B cell (primary cell): ENCODE data around the gene TNXB. TPM values are rescaled to one million over a fixed set of nuclear protein-coding genes. Genes with fewer than 3 reads are reported as not detected.

ENCODE experiments used
- ATAC-seq: fragments of 200-7000 bp; cut with Tn5 transposase; one replicate; pipeline ENCODE4 v1.10.0; 2021; ENCODE audit warnings: low read depth, mild to moderate bottlenecking, moderate number of reproducible peaks, moderate library complexity
- CTCF ChIA-PET: fragments of 350-600 bp; sonication (Branson Sonifier 250); formaldehyde crosslinking; loops from one replicate; lab custom pipeline; 2021; ENCODE audit warnings: antibody characterized with exemption, inconsistent platforms; lab: Charles Lee
- POLR2A ChIA-PET: fragments of 350-600 bp; sonication (Branson Sonifier 250); formaldehyde crosslinking; loops from one replicate; lab custom pipeline; 2021; ENCODE audit warnings: antibody characterized with exemption; lab: Charles Lee
- DNase-seq: peaks from one replicate; pipeline ENCODE4 v3.0.0; 2013
- H2AFZ ChIP-seq: 2 replicates; pipeline ENCODE4 v1.6.1; 2012; ENCODE audit warnings: mild to moderate bottlenecking, low read depth, low read length; ENCODE audit not compliant: insufficient read depth, poor library complexity, severe bottlenecking
- H3K27ac ChIP-seq, 2 donors: 1 replicate in 1 of 2; 2 replicates in 1 of 2; pipeline ENCODE4 v1.5.1; 2012 to 2013; ENCODE audit warnings: low read length in 2 of 2, mild to moderate bottlenecking in 2 of 2, moderate library complexity in 1 of 2
- H3K27me3 ChIP-seq, 4 experiments: fragments of 200-600 bp in 1 of 4; sonication (generic) in 1 of 4; replicated peaks in 1 of 4; 1 replicate in 2 of 4; 2 replicates in 2 of 4; pipeline versions ENCODE4 v1.6.1 to v1.7.0; 2013 to 2016; ENCODE audit warnings: low read length in 3 of 4, mild to moderate bottlenecking in 2 of 4, mixed read lengths in 1 of 4, moderate library complexity in 1 of 4; ENCODE audit not compliant: insufficient read depth in 4 of 4, control insufficient read depth in 3 of 4; ENCODE audit errors: control extremely low read depth in 1 of 4
- H3K36me3 ChIP-seq, 2 experiments: replicated peaks in 1 of 2; 1 replicate in 1 of 2; 2 replicates in 1 of 2; pipeline versions ENCODE4 v1.6.1 to v1.7.1; 2013; ENCODE audit warnings: low read length in 1 of 2; ENCODE audit not compliant: insufficient read depth in 2 of 2, control insufficient read depth in 1 of 2; ENCODE audit errors: control extremely low read depth in 1 of 2, extremely low read depth in 1 of 2
- H3K4me1 ChIP-seq, 2 donors: fragments of 200-600 bp in 1 of 2; sonication (generic) in 1 of 2; 1 replicate in 1 of 2; 2 replicates in 1 of 2; pipeline versions ENCODE4 v1.5.1 to v1.6.1; 2013 to 2017; ENCODE audit warnings: low read length in 2 of 2; ENCODE audit not compliant: control insufficient read depth in 2 of 2, insufficient read depth in 2 of 2
- H3K4me2 ChIP-seq: replicated peaks from 2 replicates; pipeline ENCODE3; 2012; ENCODE audit warnings: mild to moderate bottlenecking, low read depth, low read length; ENCODE audit not compliant: poor library complexity, severe bottlenecking
- H3K4me3 ChIP-seq, 5 experiments: fragments of 200-600 bp in 1 of 5; sonication (generic) in 1 of 5; 1 replicate in 3 of 5; 2 replicates in 2 of 5; pipeline versions ENCODE4 v1.5.1 to v1.7.0; 2011 to 2016; ENCODE audit warnings: low read length in 4 of 5, mild to moderate bottlenecking in 4 of 5, low read depth in 2 of 5, control low read depth in 1 of 5, moderate library complexity in 1 of 5; ENCODE audit not compliant: insufficient read depth in 1 of 5; ENCODE audit errors: control extremely low read depth in 1 of 5, extremely low read depth in 1 of 5
- H3K79me2 ChIP-seq: fragments of 200-600 bp; sonication (generic); one replicate; pipeline ENCODE4 v1.6.0; 2016; ENCODE audit warnings: low read length; ENCODE audit not compliant: control insufficient read depth, insufficient read depth
- H3K9ac ChIP-seq: fragments of 200-600 bp; sonication (generic); 2 replicates; pipeline ENCODE4 v1.6.1; 2017; ENCODE audit warnings: mild to moderate bottlenecking, low read length, moderate library complexity
- H3K9me3 ChIP-seq, 3 donors: one replicate each; pipeline versions ENCODE4 v1.6.1 to v1.7.1; 2013; ENCODE audit warnings: low read length in 2 of 3; ENCODE audit not compliant: control insufficient read depth in 2 of 3, insufficient read depth in 1 of 3; ENCODE audit errors: control extremely low read depth in 1 of 3
- H4K20me1 ChIP-seq: 2 replicates; pipeline ENCODE4 v1.6.0; 2012; ENCODE audit warnings: mild to moderate bottlenecking, low read length; ENCODE audit not compliant: insufficient read depth, control insufficient read depth, poor library complexity, severe bottlenecking
- H3K27ac Mint-ChIP-seq: one replicate; pipeline ENCODE4 v1.8.0; 2021; ENCODE audit warnings: mixed read lengths
- H3K27me3 Mint-ChIP-seq: one replicate; pipeline ENCODE4 v1.8.0; 2021; ENCODE audit warnings: mixed read lengths
- H3K4me1 Mint-ChIP-seq: one replicate; pipeline ENCODE4 v1.8.0; 2021; ENCODE audit warnings: mixed read lengths
- H3K4me3 Mint-ChIP-seq: one replicate; pipeline ENCODE4 v1.8.0; 2021; ENCODE audit warnings: mixed read lengths
- H3K9me3 Mint-ChIP-seq: one replicate; pipeline ENCODE4 v1.8.0; 2022; ENCODE audit warnings: mixed read lengths; ENCODE audit not compliant: insufficient read depth
- CTCF ChIP-seq: fragments of 200-600 bp; IDR thresholded peaks from one replicate; pipeline ENCODE4 v1.8.0; 2022; ENCODE audit warnings: antibody characterized with exemption, mild to moderate bottlenecking
- EZH2 ChIP-seq: IDR thresholded peaks from 2 replicates; pipeline ENCODE4 v1.6.1; 2012; ENCODE audit warnings: borderline replicate concordance, low read depth, mild to moderate bottlenecking, moderate library complexity, low read length; ENCODE audit not compliant: insufficient read depth, poor library complexity, severe bottlenecking
- WGBS: methylation state at CpG from one replicate; pipeline ENCODE4 v1.1.5; 2013; ENCODE audit warnings: missing lambda C conversion rate; ENCODE audit not compliant: insufficient coverage; 5-methylcytosine and 5-hydroxymethylcytosine counted together
- intact Hi-C: fragments of 100-400 bp; cut with micrococcal nuclease; formaldehyde crosslinking; loops from one replicate; pipeline ENCODE4 v1.10.0; 2022
- polyA plus RNA-seq: library from polyadenylated mRNA; depleted of rRNA; stranded (reverse); fragments of >200 nt; gene quantifications from 2 replicates; pipeline ENCODE4 v1.2.3, GENCODE V29; 2012
- total RNA-seq, 2 donors: library from RNA; stranded (reverse); fragments of 120-200 nt in 1 of 2; gene quantifications; 1 replicate in 1 of 2; 2 replicates in 1 of 2; pipeline versions ENCODE4 v1.2.3 to v1.2.4, GENCODE V29; 2013 to 2022

Gene TNXB
- total and polyA plus RNA-seq, 2 donors (not counting 1 experiment from before 2014, with no cell fraction given), result 1.4 to 19.0 TPM

- H3K9ac ChIP-seq, result no peak overlapping the region
- H3K9me3 Mint-ChIP-seq, result no peaks in the 10 kb centered on the region
- DNase-seq (no peak), ATAC-seq (no peak)
- intact Hi-C loops, result loop anchor here (10.0 kb wide), 1 partner anchor 105 kb away; no protein-coding TSS in a partner anchor
- peaks cover 0 to 16% (median 3%) of the 10 kb centered on the region in 3 donors for H3K9me3 ChIP-seq
- no peaks in the 10 kb centered on the region for H3K36me3 ChIP-seq
- ChIA-PET CTCF (no interaction called here), POLR2A (interaction anchor here (0.6 kb wide), 1 partner anchor 20 kb away, joined by 8 read pairs; the partner anchor contains the start of gene FKBPL)
- H3K27ac Mint-ChIP-seq, result peak overlapping the region; percentile 20
- no peak overlapping the region for H2AFZ ChIP-seq
- peaks cover 0 to 70% (median 32%) of the 10 kb centered on the region in 4 experiments for H3K27me3 ChIP-seq
- no peaks in the 10 kb centered on the region for H3K79me2 ChIP-seq
- no peaks in the 10 kb centered on the region for H4K20me1 ChIP-seq
- H3K4me1 ChIP-seq, result peaks cover 34 to 38% of the 10 kb centered on the region in 2 donors
- no peak overlapping the region for H3K4me3 ChIP-seq
- TF ChIP-seq EZH2 (no peak), CTCF (no peak)
- peaks cover 55% of the 10 kb centered on the region for H3K4me1 Mint-ChIP-seq
- H3K4me2 ChIP-seq, result no peak overlapping the region
- WGBS, result 56% methylated on average over 54 of the region's 55 CpGs
- peaks cover 65% of the 10 kb centered on the region for H3K27me3 Mint-ChIP-seq
- peak overlapping the region; percentile 34 for H3K4me3 Mint-ChIP-seq
- no peak overlapping the region for H3K27ac ChIP-seq
Measured at GRCh38 chr6:32149932-32150870, 41.1 kb upstream of the TNXB start.
